Spinal cord (tissue), 10 donors: ENCODE results near the gene BHLHE23. TPM values are rescaled to one million over a fixed set of nuclear protein-coding genes. Genes with fewer than 3 reads are reported as not detected.
A peak's percentile ranks its signal among the peaks of the same experiment; 100 is the strongest.

Experiments
- DNase-seq, 6 donors: peaks; one replicate each; pipeline versions ENCODE4 v3.0.0 to v3.0.0-alpha.2; 2013 to 2015; ENCODE audit warnings: low spot score in 6 of 6, low read depth in 4 of 6
- H3K27ac ChIP-seq: one replicate; pipeline ENCODE4 v1.5.1; 2013; ENCODE audit warnings: low read depth, low read length, control low read depth
- H3K27me3 ChIP-seq: one replicate; pipeline ENCODE4 v1.6.1; 2013; ENCODE audit warnings: low read length; ENCODE audit not compliant: control insufficient read depth, insufficient read depth
- H3K36me3 ChIP-seq: one replicate; pipeline ENCODE4 v1.6.1; 2013; ENCODE audit warnings: low read length; ENCODE audit not compliant: control insufficient read depth, insufficient read depth
- H3K4me1 ChIP-seq: one replicate; pipeline ENCODE4 v1.6.1; 2013; ENCODE audit warnings: low read length; ENCODE audit not compliant: control insufficient read depth, insufficient read depth
- H3K4me3 ChIP-seq: one replicate; pipeline ENCODE4 v1.5.1; 2013; ENCODE audit warnings: low read depth, low read length, control low read depth
- H3K9me3 ChIP-seq: one replicate; pipeline ENCODE4 v1.6.1; 2013; ENCODE audit warnings: low read length; ENCODE audit not compliant: control insufficient read depth, insufficient read depth
- WGBS: methylation state at CpG from one replicate; pipeline ENCODE4 v1.1.5; 2013; ENCODE audit warnings: missing lambda C conversion rate; ENCODE audit not compliant: insufficient coverage; 5-methylcytosine and 5-hydroxymethylcytosine counted together
- polyA plus RNA-seq, 2 donors: library from polyadenylated mRNA; unstranded; fragments of 120-200 nt; gene quantifications; one replicate each; pipeline ENCODE4 v1.2.1, GENCODE V29; 2013; ENCODE audit not compliant: insufficient read length in 2 of 2
- total RNA-seq, 2 donors: library from RNA; depleted of rRNA in 1 of 2; stranded (reverse); fragments of 120-200 nt in 1 of 2; fragments of >200 nt in 1 of 2; gene quantifications; one replicate each; pipeline versions ENCODE4 v1.2.3 to v1.2.4, GENCODE V29; 2013 to 2014
- donor health status: healthy.

BHLHE23 gene
- total and polyA plus RNA-seq, 4 donors: not detected

DNA sequence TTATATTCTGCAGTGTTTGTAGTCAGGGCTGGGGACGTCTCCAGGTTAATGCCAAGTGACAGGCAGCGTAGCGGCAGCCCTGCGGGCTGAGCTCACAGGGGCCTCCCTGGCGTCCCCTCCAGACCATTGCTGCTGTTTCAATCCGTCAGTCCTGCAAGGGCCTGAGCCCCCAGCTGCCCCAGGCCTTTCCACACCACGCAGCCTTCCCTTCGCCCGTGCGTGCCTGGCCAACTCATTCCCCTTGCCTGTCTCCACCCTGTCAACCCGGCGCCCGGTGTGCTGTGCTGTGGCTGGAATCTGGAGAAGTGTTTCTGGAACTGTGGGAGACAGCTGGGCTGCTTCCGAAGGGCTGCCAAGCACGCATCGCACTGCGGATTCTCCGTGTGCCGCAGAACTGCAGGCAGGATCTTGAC is 11.9 kb downstream of the BHLHE23 start:
- Histone ChIP-seq H3K27me3 (peaks cover 37% of the 10 kb centered on the region), H3K4me3 (no peak overlapping the region), H3K27ac (no peak overlapping the region), H3K9me3 (no peaks in the 10 kb centered on the region), H3K36me3 (no peaks in the 10 kb centered on the region), H3K4me1 (peaks cover 5% of the 10 kb centered on the region)
- 62% methylated on average over 15 of the region's 19 CpGs for WGBS
- DNase-seq: peak in 2 of 6 donors; percentile 44 to 57

DNA sequence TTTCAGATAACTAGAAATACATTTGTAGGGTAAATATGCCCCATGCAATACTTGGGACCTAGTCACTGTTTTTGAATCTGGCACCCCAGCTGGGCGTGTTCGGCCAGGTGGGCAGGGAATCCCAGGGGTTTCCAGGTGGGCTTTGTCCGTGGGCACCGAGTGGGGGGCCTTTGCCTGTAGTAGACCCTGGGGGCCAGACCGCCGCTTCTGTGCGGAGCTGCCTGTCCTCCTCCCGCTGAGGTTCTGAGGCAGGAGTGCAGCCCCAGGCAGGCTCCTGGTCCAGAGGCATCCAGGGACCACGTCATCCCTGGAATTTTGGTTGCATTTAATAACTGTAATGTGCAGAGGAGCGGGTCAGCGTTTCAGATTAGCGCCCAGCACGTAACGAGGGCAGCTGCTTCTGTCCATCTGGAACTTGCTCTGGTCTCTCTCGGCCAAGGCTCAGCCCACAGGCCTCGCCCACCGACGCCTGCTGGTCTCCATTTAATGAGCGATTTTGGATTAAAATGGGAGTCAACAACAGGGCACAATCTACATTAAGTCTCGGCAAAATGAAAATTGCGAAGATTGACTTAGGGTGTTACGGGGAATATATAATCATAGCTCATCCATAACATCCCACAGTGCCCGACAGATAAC is 12.8 kb downstream of the BHLHE23 start:
- H3K36me3 ChIP-seq: no peaks in the 10 kb centered on the region
- H3K4me1 ChIP-seq: peaks cover 5% of the 10 kb centered on the region
- WGBS: 89% methylated on average over 15 of the region's 23 CpGs
- H3K4me3 ChIP-seq: no peak overlapping the region
- H3K9me3 ChIP-seq: no peaks in the 10 kb centered on the region
- H3K27me3 ChIP-seq: peaks cover 32% of the 10 kb centered on the region
- H3K27ac ChIP-seq: no peak overlapping the region
- no peak for DNase-seq

- WGBS: 80% methylated on average over 2 of the region's 6 CpGs
- Histone ChIP-seq H3K27ac (no peak overlapping the region), H3K36me3 (no peaks in the 10 kb centered on the region), H3K4me1 (peaks cover 8% of the 10 kb centered on the region), H3K4me3 (no peak overlapping the region), H3K27me3 (peaks cover 20% of the 10 kb centered on the region), H3K9me3 (no peaks in the 10 kb centered on the region)
- DNase-seq: no peak
Observed at GRCh38 chr20:62991863-62992262, 14.9 kb downstream of the BHLHE23 start.

DNA sequence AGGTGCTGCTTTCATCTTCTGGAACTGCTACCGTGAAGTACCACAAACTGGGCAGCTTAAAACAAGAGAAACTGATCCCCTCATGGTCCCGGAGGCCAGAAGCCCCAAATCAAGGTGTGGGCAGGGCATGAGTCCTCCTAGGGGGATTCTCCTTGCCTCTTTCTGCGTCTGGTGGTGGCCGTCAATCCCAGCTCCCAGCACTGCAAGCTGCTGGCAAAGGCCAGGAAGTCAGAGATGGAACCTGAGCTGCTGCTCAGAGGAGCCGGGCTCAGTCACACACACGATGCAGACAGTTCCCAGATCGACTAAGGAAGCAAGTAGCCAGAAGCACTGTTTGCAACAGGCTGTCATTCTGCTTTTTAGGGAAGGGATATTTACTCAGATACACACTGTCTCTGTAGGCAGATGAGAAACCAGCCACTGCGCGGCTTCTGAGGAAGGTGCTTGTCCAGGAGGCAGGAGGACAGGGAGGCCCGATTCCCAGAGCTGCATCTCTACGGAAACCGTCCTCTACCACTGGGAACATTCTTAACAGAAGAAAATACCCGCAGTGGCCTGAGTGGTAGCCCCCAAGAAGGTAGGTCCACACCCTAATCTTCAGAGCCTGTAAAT is 15.5 kb downstream of the BHLHE23 start:
- Histone ChIP-seq H3K27ac (no peak overlapping the region), H3K4me1 (peaks cover 10% of the 10 kb centered on the region), H3K27me3 (peaks cover 15% of the 10 kb centered on the region), H3K4me3 (no peak overlapping the region), H3K36me3 (no peaks in the 10 kb centered on the region), H3K9me3 (no peaks in the 10 kb centered on the region)
- WGBS: 70% methylated on average over 7 of the region's 13 CpGs
- no peak for DNase-seq

- Histone ChIP-seq H3K27me3 (peaks cover 12% of the 10 kb centered on the region), H3K36me3 (no peaks in the 10 kb centered on the region), H3K4me1 (peaks cover 16% of the 10 kb centered on the region), H3K27ac (no peak overlapping the region), H3K9me3 (no peaks in the 10 kb centered on the region), H3K4me3 (no peak overlapping the region)
- no peak for DNase-seq
- 74% methylated on average over 21 of the region's 22 CpGs for WGBS
Observed at GRCh38 chr20:62990306-62990825, 16.4 kb downstream of the BHLHE23 start.

GRCh38 chr20:62989201-62989601 is 17.6 kb downstream of the BHLHE23 start:
- Histone ChIP-seq H3K36me3 (no peaks in the 10 kb centered on the region), H3K27me3 (peaks cover 11% of the 10 kb centered on the region), H3K9me3 (no peaks in the 10 kb centered on the region), H3K27ac (no peak overlapping the region), H3K4me3 (no peak overlapping the region), H3K4me1 (peaks cover 22% of the 10 kb centered on the region)
- DNase-seq: no peak
- 54% methylated on average over 11 of the region's 11 CpGs for WGBS

DNA sequence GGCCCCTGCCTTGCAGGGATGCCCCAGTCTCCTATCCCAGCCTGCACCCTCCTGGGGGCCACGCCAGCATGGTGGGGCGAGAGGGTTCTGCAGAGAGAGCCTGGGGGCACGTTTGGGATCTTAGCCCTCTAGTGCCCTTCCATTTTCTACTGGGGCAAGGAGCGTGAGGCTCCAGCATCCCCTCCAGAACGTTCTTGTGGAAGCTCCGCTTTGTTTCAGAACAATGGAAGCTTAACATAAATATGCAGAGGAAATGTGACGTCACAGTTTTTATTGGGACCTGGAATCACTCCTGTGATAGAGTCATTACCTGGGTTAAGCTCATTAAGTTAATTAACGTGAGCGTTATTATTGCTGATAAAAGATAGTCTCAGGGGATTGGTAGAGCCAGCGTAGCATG is 19.6 kb downstream of the BHLHE23 start:
- 43% methylated on average over 9 of the region's 10 CpGs for WGBS
- Histone ChIP-seq H3K9me3 (no peaks in the 10 kb centered on the region), H3K36me3 (no peaks in the 10 kb centered on the region), H3K4me3 (no peak overlapping the region), H3K27me3 (peaks cover 17% of the 10 kb centered on the region), H3K27ac (no peak overlapping the region), H3K4me1 (peaks cover 31% of the 10 kb centered on the region)
- DNase-seq: peak in 1 of 6 donors; percentile 76

- no peaks in the 10 kb centered on the region for H3K36me3 ChIP-seq
- peaks cover 37% of the 10 kb centered on the region for H3K4me1 ChIP-seq
- no peak overlapping the region for H3K4me3 ChIP-seq
- H3K9me3 ChIP-seq: no peaks in the 10 kb centered on the region
- no peak for DNase-seq
- peaks cover 24% of the 10 kb centered on the region for H3K27me3 ChIP-seq
- H3K27ac ChIP-seq: no peak overlapping the region
- WGBS: 91% methylated on average over 1 of the region's 6 CpGs
Observed at GRCh38 chr20:62986257-62986800, 20.4 kb downstream of the BHLHE23 start.

GRCh38 chr20:62985444-62985778 is 21.4 kb downstream of the BHLHE23 start:
- H3K9me3 ChIP-seq: no peaks in the 10 kb centered on the region
- no peak for DNase-seq
- H3K4me3 ChIP-seq: no peak overlapping the region
- no peaks in the 10 kb centered on the region for H3K36me3 ChIP-seq
- H3K27me3 ChIP-seq: peaks cover 22% of the 10 kb centered on the region
- no peak overlapping the region for H3K27ac ChIP-seq
- 66% methylated on average over 14 of the region's 14 CpGs for WGBS
- peaks cover 47% of the 10 kb centered on the region for H3K4me1 ChIP-seq
